ENCODE measurements around the gene PRPF31. TPM values are rescaled to one million over a fixed set of nuclear protein-coding genes. Genes with fewer than 3 reads are reported as not detected.

Gene PRPF31
- total and polyA plus RNA-seq, 9 of the 15 experiments (the other 6 are each of a cell fraction or from before 2014, with no cell fraction given), result 5.8 to 92.2 (median 69.2) TPM

DNA sequence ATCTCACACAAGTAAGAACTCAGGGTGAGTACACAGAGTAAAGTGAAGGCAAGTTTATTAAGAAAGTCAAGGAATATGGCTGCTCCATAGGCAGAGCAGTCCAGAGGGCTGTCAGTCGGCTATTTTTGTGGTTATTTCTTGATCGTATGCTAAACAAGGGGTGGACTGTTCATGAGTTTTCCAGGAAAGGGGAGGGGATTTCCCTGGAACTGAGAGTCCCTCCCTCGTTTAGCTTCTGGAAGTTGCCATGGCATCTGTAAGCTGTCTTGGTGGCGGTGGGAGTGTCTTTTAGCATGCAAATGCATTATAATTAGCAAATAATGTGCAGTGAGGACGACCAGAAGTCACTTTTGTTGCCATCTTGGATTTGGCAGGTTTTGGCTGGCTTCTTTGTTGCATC lies 46.1 kb upstream of the PRPF31 start:
- no peaks in the 10 kb centered on the region for H3K4me1 ChIP-seq (replicated peaks in 1 of 2; ENCODE audit: control insufficient read depth in 2 of 2, insufficient read depth in 2 of 2, low read length in 2 of 2)
- no peaks in the 10 kb centered on the region for H3K36me3 ChIP-seq (ENCODE audit: control insufficient read depth, insufficient read depth, low read length)
- H3K27me3 ChIP-seq (ENCODE audit: control insufficient read depth in 2 of 2, insufficient read depth in 2 of 2, low read length in 2 of 2), result peaks cover 18 to 59% of the 10 kb centered on the region in 2 experiments; a peak in 3 of 5 replicates
- no peak overlapping the region for H3K9ac ChIP-seq (ENCODE audit: insufficient read depth in 1 of 2, low read depth in 2 of 2, low read length in 2 of 2)
- ATAC-seq, result peak; percentile 27; the same call in 1 of the 3 replicates
- FAIRE-seq, result no peak
- DNase-seq (ENCODE audit: extremely low read depth in 1 of 4, low spot score in 3 of 4), result peak; percentile 1 to 21 (median 2)
- H3K4me3 ChIP-seq, result no peak overlapping the region
- no peak overlapping the region for H3K27ac ChIP-seq (ENCODE audit: extremely low read depth, low read depth, low read length)
- ChIA-PET POLR2A (no interaction called here), CTCF (ENCODE audit: low intra/inter-chr PET ratio) (no interaction called here)
- no peak overlapping the region for H3K4me2 ChIP-seq (ENCODE audit: insufficient read depth, low read length)
- no peaks in the 10 kb centered on the region for H3K9me3 ChIP-seq (replicated peaks; ENCODE audit: control insufficient read depth, insufficient read depth, low read depth, low read length)
- BruUV-seq (replicated peaks), result no TSS peak
- no peaks in the 10 kb centered on the region for H3K79me2 ChIP-seq (ENCODE audit: control insufficient read depth, insufficient read depth, low read length)
- intact Hi-C loops (cut with micrococcal nuclease), result no loop called here
- in situ Hi-C loops (cut with MboI), result no loop called here
- no peaks in the 10 kb centered on the region for H4K20me1 ChIP-seq (replicated peaks; ENCODE audit: control insufficient read depth, insufficient read depth, low read length)
- H3K9me1 ChIP-seq (ENCODE audit: control insufficient read depth, insufficient read depth, low read length), result no peaks in the 10 kb centered on the region
- no peak overlapping the region for H2AFZ ChIP-seq (ENCODE audit: low read depth, low read length)
- WGBS (ENCODE audit: insufficient coverage, low coverage, missing lambda C conversion rate), result 0% methylated on average over 5 of the region's 5 CpGs
- TF ChIP-seq RFX1 (IDR thresholded peaks at IDR 0.05) (peak; percentile 66), STAT5A (IDR thresholded peaks at IDR 0.05; ENCODE audit: borderline replicate concordance, low read length) (peak; percentile 52; the same call in 1 of the 2 replicates), SRSF1 (IDR thresholded peaks at IDR 0.05; ENCODE audit: low read depth, low read length) (no peak), ZFX (CRISPR knock-in tag; IDR thresholded peaks at IDR 0.05) (no peak), CEBPG (CRISPR knock-in tag; IDR thresholded peaks at IDR 0.05) (no peak), CEBPG (tag; conservative IDR thresholded peaks at IDR 0.05 in 1 of 2, IDR thresholded peaks at IDR 0.05 in 1 of 2) (no peak), TFAM (CRISPR knock-in tag; conservative IDR thresholded peaks at IDR 0.05) (no peak), ZKSCAN3 (CRISPR knock-in tag; IDR thresholded peaks at IDR 0.05) (no peak), HMGN3 (IDR thresholded peaks at IDR 0.05; ENCODE audit: borderline replicate concordance, extremely low read depth, insufficient read length, low read depth, low read length) (no peak), ATF1 (CRISPR knock-in tag; IDR thresholded peaks at IDR 0.05) (no peak), ATF1 (tag; IDR thresholded peaks at IDR 0.05) (no peak), NR2C2 (CRISPR knock-in tag; IDR thresholded peaks at IDR 0.05) (no peak), NR2C2 (tag; IDR thresholded peaks at IDR 0.05) (no peak)
- TF ChIP-seq, protein P1, sequence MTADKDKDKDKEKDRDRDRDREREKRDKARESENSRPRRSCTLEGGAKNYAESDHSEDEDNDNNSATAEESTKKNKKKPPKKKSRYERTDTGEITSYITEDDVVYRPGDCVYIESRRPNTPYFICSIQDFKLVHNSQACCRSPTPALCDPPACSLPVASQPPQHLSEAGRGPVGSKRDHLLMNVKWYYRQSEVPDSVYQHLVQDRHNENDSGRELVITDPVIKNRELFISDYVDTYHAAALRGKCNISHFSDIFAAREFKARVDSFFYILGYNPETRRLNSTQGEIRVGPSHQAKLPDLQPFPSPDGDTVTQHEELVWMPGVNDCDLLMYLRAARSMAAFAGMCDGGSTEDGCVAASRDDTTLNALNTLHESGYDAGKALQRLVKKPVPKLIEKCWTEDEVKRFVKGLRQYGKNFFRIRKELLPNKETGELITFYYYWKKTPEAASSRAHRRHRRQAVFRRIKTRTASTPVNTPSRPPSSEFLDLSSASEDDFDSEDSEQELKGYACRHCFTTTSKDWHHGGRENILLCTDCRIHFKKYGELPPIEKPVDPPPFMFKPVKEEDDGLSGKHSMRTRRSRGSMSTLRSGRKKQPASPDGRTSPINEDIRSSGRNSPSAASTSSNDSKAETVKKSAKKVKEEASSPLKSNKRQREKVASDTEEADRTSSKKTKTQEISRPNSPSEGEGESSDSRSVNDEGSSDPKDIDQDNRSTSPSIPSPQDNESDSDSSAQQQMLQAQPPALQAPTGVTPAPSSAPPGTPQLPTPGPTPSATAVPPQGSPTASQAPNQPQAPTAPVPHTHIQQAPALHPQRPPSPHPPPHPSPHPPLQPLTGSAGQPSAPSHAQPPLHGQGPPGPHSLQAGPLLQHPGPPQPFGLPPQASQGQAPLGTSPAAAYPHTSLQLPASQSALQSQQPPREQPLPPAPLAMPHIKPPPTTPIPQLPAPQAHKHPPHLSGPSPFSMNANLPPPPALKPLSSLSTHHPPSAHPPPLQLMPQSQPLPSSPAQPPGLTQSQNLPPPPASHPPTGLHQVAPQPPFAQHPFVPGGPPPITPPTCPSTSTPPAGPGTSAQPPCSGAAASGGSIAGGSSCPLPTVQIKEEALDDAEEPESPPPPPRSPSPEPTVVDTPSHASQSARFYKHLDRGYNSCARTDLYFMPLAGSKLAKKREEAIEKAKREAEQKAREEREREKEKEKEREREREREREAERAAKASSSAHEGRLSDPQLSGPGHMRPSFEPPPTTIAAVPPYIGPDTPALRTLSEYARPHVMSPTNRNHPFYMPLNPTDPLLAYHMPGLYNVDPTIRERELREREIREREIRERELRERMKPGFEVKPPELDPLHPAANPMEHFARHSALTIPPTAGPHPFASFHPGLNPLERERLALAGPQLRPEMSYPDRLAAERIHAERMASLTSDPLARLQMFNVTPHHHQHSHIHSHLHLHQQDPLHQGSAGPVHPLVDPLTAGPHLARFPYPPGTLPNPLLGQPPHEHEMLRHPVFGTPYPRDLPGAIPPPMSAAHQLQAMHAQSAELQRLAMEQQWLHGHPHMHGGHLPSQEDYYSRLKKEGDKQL (CRISPR knock-in tag; IDR thresholded peaks at IDR 0.05; ENCODE audit: borderline replicate concordance), result no peak
- TF ChIP-seq, protein P2, sequence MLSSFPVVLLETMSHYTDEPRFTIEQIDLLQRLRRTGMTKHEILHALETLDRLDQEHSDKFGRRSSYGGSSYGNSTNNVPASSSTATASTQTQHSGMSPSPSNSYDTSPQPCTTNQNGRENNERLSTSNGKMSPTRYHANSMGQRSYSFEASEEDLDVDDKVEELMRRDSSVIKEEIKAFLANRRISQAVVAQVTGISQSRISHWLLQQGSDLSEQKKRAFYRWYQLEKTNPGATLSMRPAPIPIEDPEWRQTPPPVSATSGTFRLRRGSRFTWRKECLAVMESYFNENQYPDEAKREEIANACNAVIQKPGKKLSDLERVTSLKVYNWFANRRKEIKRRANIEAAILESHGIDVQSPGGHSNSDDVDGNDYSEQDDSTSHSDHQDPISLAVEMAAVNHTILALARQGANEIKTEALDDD (IDR thresholded peaks at IDR 0.05), result no peak
- TF ChIP-seq, protein P3, sequence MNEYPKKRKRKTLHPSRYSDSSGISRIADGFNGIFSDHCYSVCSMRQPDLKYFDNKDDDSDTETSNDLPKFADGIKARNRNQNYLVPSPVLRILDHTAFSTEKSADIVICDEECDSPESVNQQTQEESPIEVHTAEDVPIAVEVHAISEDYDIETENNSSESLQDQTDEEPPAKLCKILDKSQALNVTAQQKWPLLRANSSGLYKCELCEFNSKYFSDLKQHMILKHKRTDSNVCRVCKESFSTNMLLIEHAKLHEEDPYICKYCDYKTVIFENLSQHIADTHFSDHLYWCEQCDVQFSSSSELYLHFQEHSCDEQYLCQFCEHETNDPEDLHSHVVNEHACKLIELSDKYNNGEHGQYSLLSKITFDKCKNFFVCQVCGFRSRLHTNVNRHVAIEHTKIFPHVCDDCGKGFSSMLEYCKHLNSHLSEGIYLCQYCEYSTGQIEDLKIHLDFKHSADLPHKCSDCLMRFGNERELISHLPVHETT (CRISPR knock-in tag; conservative IDR thresholded peaks at IDR 0.05 in 1 of 2, IDR thresholded peaks at IDR 0.05 in 1 of 2), result no peak
